ENCODE measurements around the gene FXN. TPM values are rescaled to one million over a fixed set of nuclear protein-coding genes. Genes with fewer than 3 reads are reported as not detected.
"Not testable (repeated sequence)": the region's sequence is repeated elsewhere in the genome, so short reads cannot be mapped to it uniquely, and the experiment has no call there.

FXN gene
- polyA plus RNA-seq (ENCODE audit: insufficient read length): 11.5 TPM

DNA sequence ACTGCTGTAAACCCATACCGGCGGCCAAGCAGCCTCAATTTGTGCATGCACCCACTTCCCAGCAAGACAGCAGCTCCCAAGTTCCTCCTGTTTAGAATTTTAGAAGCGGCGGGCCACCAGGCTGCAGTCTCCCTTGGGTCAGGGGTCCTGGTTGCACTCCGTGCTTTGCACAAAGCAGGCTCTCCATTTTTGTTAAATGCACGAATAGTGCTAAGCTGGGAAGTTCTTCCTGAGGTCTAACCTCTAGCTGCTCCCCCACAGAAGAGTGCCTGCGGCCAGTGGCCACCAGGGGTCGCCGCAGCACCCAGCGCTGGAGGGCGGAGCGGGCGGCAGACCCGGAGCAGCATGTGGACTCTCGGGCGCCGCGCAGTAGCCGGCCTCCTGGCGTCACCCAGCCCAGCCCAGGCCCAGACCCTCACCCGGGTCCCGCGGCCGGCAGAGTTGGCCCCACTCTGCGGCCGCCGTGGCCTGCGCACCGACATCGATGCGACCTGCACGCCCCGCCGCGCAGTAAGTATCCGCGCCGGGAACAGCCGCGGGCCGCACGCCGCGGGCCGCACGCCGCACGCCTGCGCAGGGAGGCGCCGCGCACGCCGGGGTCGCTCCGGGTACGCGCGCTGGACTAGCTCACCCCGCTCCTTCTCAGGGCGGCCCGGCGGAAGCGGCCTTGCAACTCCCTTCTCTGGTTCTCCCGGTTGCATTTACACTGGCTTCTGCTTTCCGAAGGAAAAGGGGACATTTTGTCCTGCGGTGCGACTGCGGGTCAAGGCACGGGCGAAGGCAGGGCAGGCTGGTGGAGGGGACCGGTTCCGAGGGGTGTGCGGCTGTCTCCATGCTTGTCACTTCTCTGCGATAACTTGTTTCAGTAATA, at the start of gene FXN:
FXN (plus strand) TSS at position 315 of the 871 bp plus-strand sequence; CDS start at position 346, 31 bp downstream.
- peak; percentile 46 for DNase-seq (ENCODE audit: low read depth)

DNA sequence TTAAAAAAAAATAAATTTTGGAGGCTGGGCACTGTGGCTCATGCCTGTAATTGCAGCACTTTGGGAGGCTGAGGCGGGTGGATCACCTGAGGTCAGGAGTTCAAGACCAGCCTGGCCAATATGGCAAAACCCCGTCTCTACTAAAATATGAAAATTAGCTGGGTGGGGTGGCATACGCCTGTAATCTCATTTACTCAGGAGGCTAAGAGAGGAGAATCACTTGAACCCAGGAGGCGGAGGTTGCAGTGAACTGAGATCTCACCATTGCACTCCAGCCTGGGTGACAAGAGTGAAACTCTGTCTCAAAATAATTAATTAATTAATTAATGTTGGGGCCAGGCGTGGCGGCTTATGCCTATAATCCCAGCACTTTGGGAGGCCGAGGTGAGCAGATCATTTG, 48.6 kb upstream of the FXN start:
- not testable (repeated sequence) for DNase-seq (ENCODE audit: low read depth)

DNA sequence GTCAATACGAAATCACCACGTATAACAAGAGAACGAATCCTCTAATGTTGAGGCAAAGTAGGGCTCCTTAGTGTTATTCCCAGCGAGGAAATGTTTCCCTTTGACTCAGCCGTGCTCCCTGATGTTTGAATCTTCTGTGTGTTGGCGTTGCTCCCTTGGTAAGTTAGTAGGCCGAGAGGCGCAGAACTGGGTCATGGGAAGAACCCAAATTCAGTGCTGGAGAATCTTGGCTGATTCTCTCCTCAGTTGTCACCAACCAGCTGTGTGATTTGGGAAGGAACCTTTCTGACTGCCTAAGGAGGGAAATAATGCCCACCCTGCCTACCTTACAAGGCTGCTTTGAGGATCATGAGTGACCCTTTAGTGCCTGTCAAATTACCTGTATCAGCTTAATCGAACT, 44.1 kb upstream of the FXN start:
- DNase-seq (ENCODE audit: low read depth): no peak

DNA sequence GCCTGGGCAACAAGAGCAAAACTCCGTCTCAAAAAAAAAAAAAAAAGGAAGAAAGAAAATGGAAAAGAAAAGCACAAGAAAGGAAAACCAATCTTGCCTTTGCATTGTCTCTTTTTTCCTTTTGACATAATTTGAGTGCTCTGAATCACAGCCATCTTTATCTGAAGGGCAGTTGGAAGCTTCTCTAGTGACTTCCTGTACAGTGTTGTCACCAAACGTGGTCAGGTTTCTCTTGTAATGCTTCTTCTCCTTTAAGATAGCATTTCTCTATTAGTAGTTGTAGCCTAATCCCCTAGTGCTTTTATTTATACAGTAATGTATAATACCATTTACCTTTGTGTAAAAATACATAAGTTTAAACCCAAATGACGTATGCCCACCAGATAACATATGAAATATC, 39.8 kb upstream of the FXN start:
- DNase-seq (ENCODE audit: low read depth): no peak

DNA sequence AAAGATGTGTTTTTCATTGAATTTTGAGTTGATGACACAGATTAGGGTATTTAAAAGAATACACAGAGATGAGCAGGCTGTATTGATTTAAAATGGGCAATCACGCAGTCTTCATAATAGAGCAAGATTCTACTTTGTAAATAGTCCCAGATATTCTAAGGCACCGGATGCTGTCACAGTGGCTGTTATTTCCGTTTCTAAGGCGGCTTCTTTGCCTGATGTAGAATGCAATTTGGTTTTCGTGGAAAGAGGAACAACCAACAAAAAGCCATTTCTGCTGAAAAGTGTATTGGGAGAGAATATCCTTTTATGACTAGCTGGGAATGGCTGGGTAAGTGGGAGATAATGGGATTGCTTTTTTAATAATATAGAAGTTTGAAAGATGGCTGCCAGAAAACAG, 39.1 kb upstream of the FXN start:
- no peak for DNase-seq (ENCODE audit: low read depth)

DNA sequence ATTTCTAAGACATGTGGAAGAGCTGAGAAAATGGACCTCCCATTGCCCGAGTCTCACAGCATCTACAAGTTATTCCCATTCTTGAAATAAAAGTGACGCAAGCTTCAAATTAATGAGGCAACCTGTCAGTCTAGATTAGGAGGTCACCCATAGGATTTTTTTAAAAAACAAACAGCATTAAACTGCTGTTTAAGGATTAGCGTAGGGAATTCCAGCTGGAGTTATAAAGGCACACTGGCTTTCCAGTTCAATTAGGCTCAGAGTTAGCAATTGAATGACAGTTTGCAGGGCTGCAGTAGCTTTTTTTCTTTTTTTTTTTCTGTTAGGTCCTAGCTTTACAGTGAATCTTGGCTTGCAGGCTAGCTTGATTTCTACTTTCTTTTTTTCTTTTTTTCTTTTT, 37.9 kb upstream of the FXN start:
- no peak for DNase-seq (ENCODE audit: low read depth)

DNA sequence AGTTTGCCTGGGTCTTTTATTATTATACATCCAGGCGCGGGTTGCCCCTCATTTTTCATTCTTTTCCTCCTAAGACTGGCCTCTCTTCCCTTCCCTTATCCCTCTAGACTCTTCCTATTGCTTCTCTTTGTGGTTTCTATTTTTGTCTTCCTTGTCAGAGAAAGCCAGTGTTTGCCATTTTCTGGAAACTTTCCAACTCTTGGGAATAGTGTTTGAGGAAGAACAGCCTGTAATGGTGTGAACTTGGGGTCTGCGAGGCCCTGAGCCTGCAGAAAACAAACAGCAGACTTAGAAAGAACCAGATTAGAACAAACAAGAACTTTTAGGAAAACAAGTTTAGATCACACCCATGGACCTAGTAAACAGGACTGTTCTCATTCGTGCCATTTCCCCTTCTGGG, 37.2 kb upstream of the FXN start:
- DNase-seq (ENCODE audit: low read depth): no peak

DNA sequence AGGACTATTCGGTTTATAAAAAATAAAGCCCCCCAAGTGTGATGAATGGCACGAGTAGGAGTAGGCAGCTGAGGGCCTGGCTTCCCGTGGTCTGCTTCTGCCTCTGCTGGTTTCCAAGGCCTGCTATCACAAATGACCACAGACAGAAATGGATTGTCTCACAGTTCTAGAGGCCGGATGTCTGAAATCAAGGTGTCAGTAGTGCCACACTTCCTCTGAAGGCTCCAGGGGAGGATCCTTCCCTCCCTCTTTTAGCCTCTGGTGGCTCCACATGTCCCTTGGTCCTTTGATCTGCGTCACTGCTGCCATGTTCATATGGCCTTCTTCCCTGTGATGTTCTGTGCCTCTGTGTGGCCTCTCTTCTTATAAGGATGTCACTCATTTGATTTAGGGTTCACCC, 36.7 kb upstream of the FXN start:
- no peak for DNase-seq (ENCODE audit: low read depth)

DNA sequence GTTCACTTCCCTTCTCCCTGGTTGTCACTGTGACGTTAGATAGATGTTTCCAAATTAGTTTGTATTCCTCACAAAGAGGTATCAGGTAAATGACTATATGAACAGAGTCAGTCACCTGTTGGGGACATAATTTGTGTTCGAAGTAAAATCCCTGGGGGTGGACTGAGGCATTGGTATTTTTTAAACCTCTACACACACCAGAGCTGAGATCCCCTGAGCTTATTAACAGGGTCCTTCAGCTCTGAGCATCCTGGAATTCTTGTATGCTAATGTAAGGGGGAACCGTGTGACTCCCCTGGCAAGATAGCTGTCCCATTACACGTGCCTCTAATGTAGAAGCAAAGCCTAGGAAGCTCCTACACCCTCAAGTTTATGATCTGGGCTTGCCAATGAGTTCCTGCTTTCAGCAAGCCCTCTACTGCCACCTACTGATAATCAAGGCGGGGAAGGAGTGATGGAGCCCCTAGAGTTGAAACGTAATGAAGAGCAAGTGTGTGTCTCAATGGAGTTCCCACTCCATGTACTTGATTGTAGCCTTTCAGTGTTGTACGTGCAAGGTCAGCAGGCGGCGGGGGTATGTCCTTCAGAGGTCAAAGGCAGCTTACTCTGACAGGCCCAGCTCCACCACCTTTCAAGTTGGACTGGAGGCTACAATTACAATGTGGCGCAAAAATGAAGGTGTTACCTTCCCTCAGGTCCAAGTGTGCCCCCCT, 36.0 kb upstream of the FXN start:
- DNase-seq (ENCODE audit: low read depth): peak; percentile 41

DNA sequence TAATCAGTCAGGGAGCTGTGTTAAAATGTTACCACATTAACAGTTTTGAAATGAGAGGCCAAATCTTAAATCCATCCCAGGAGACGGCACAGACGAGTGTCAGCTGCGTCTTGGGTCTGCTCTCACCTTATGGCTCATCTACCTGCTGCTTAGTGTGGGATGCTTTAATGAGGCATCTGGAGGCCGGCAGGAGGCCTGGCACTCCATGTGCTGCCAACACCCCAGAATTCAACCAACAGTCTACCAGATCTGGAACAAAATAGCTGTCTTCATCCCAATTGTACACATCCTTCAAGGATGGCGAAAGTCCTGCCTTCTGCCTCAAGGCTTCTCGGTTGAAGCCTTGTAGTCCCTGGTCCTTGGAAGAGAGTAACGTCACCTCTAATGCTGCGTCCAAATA, 33.6 kb upstream of the FXN start:
- no peak for DNase-seq (ENCODE audit: low read depth)

DNA sequence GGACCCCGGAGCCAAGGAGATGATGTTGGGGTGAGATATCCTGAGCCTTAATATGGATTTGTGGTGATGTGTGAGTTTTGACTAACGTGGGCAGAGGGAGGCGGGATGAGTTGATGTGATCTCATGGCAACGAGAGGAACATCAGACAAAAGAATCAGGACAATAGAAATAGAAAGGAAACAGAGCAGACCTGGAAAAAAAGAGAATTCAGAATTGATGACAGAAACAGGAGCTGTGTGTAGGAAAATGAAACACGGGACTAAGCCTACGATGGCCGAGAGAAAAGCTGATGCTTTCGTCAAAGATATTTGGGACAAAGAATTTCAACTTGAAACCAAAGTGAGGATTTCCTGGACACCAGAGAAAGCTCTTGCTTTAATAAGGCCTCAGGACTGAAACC, 32.5 kb upstream of the FXN start:
- no peak for DNase-seq (ENCODE audit: low read depth)

DNA sequence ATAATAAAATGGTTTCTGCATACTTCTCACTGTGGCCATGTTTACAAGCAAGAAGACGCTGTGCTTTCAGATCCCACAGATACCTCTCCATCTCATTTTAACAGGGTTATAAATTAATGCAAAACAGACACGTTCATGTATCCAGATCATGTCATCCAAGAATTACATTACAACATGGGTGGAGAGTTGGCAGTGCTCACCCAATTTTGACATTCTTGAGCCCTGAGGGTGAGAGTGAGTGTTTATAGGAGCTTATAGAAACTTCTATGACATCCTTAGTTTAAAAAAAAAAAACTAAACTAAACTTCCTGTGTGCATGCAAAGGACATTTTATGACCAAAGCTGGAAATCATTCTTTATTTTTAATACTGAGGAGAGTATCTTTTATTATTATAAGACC, 30.7 kb upstream of the FXN start:
- DNase-seq (ENCODE audit: low read depth): no peak

DNA sequence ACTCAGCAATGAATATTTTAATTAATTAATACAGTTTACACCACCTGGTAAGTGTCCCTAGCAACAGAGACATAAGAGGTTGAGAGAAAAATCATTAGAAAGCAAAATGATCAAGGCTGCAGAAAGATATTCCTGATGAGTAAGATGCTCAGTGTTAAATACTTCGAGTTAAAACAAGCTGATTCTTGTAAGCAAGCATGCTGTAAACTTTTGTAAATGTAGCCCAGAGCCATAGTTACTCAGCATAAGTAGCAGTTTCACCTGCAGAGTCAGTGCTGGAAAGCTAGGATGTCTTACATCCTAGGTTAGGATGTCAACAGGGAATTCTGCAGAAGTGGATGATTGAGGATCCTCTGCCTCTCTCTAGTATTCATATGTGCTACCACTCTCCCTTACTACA, 25.8 kb upstream of the FXN start:
- no peak for DNase-seq (ENCODE audit: low read depth)

DNA sequence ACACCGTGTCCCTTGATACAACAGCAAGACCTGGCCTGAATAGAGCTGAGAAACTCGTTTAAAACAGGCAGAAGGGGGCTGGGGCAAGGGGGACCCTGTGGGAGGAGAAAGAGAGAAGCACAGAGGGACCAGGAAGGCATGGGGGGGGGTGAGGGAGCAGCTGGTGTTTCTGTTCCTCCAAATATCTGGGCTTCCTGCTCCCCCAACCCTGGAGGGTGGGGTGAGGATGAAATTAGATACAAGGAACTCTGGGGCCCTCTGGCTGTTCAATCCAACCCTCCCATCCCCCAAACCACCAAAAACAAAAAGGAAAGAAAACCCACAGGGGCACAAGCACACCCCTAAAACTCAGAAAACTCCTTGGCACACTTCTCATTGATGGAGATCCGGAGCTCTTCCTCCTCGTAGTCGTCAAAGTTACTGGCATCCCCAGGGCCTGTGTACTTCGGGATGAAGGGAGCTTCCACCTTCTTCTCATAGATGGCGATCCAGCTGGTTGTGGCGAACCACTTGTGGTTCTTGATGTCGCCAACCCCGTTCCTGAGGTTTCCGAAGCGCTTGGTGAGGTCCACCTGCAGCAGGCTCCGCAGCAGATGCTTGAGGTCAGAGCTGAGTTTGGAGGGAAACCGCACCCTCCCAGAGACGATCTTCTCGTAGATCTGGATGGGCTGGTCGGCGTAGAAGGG, 22.7 kb upstream of the FXN start:
- DNase-seq (ENCODE audit: low read depth): no peak

DNA sequence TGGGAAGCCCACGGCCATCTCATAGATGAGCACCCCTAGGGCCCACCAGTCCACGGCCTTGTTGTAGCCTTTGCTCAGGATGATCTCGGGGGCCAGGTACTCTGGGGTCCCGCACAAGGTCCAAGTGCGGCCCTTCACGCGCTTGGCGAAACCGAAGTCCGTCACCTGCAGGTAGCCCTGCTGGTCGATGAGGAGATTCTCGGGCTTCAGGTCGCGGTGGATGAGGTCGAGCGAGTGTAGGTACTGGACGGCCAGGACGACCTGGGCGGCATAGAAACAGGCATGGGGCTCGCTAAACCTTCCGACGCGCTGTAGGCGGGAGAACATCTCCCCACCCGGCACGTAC, 22.2 kb upstream of the FXN start:
- DNase-seq (ENCODE audit: low read depth): no peak

DNA sequence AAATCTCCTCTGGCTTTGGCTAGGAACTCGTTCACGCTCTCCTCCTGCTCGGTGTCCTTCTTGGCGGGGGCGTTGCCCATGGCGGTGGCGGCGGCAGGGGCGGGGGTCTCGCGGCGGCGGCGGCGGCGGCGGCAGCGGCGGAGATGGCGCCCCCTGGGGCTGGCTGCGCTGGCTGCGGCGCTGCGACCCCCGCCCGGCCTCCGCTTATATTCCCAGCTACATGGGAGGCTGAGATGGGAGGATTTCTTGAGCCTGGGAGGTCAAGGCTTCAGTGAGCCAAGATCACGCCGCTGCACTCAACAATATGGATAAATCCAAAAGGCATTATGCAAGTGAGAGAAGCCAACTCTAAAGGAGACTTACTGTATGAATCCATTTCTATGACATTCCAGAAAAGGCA, 21.5 kb upstream of the FXN start, which contains the start of gene PRKACG:
PRKACG (minus strand) TSS at position 101 of the 400 bp plus-strand sequence; CDS start at position 80, 21 bp downstream.
- no peak for DNase-seq (ENCODE audit: low read depth)

DNA sequence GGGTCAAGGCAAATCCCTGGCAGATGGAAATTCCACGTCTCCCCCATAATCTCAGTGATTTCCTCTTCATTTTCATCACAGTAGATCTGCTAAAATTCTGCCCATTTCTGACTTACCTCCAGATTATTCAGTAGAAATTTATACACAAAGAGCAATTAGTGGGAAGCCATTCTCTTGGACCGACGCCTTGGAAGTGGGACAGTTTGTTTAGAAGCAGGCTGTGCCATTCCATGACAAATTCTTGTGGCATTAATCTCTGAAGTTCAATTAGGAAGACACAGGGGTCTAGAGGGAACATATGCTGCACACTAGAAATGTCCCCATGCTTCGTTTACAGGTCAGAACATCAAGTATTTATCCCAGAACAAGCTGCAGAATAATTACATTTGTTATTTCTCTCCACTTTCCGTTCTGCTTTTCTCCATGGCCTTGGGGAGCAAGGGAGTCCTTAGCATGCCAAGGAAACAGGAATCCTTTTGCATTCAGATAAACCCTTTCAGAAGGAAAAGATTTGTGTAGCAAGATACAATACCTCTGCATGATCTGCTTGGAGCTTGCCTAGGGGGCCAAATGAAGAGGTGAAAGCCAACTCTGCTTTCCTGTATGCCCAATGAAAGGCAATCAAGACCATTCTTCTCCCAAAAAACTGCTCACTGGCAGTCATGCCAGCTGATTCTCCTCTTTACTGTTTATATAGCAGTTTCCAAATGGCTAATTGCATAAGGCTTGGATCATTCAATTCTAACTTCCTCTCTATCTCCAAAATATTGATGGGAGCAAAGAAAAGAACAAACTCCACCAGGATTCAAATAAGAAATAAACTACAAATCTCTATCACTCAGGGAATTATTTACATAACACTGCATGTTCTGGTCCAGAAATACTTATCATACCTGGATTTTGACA, 19.1 kb upstream of the FXN start:
- DNase-seq (ENCODE audit: low read depth): no peak

DNA sequence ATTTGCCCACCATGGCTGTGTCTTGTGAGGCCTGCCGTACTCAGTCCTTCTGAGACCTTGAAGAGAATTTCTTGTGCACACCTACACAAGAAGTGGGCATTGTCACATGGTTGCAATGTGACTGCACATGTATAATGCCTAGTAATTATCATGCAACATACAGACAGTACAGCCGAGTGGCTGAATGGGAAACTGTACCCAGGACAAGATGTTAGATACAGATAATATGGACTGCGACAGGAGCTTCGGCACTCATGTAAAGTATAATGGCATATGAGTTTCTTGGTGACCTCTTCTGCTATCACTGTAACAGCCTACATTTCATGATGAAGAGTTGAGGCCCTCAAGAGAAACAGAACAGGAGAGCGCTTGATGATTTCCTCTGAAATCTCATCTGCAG, 16.8 kb upstream of the FXN start:
- DNase-seq (ENCODE audit: low read depth): no peak

DNA sequence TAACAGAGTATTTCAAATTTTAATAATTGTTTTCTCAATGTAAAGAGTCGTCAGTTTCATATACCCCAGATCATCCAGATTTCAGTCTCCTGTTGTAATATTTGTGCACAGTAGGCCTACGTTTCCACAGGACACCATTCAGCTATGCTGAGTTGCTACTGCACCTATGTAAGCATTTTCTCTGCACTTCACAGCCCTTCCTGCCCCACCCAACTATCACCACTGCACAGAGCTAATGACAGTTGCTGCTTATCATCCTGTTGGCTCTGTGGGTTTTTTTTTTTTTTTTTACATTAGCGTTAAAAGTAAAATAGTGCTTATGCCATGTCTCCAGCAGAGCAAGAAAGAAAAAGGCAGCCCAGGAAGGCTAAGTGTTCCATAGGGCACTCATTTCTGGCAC, 15.7 kb upstream of the FXN start:
- DNase-seq (ENCODE audit: low read depth): no peak

DNA sequence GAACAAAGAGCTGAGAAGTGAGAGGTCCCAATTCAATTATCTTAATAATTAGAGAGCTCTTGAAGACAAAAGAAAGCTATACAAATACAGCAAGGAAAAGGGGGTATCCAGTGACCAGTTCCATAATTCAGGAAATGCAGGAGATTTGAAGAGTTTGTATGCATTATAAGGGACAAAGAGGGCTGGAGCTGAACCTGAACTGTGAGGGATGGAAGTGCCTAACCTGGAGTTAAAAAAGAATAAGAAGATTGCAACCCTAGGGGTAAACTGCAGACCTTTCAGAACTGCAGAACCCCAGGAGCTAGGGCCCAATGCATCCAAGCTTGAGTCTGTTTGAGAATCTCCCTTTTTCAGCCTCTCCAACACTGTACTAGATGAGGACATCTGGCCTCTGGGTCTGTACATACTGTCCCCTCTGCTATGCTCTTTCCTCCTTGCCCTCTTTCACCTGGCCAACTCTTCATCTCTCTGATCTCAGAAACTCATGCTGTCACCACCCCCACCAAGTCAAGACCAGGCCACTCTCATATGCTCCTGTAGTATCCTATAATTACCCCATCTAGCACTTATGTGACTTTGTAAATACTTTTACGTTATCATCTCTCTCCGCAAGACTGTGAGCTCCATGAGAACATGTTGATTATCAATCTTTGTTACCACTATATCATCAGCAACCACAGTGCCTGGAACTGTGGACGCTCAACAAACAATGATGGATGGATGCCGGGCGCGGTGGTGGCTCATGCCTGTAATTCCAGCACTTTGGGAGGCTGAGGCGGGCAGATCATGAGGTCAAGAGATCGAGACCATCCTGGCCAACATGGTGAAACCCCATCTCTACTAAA, 15.0 kb upstream of the FXN start:
- DNase-seq (ENCODE audit: low read depth): no peak

DNA sequence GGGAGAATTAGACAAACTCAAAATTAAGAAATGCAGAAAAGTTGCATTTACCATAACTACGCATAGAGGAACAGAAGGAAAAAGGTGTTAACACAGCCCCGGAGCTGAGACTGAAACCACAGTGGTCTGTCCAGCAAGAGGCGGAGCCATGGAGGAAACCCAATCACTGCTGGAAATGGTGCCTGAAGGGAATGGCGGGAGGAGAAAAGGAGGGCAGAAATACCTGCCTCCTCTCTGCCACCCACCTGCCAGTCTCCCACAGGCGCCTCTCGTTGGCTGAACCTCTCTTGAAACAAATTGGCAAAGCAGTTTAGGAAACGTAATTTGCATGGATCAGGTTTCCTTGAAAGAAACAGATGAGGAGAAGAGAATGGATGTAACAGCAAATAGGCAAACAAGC, 11.9 kb upstream of the FXN start:
- DNase-seq (ENCODE audit: low read depth): no peak

Data from forelimb muscle (tissue), 1 donor.